MG63 (cell line): ENCODE results near the gene FAM20A. TPM values are rescaled to one million over a fixed set of nuclear protein-coding genes. Genes with fewer than 3 reads are reported as not detected.

Source experiments
- DNase-seq: peaks from one replicate; pipeline ENCODE4 v3.0.0-alpha.2; 2020
- H3K27me3 ChIP-seq: fragments of 250-450 bp; sonication (Bioruptor Pico); 2 replicates; pipeline ENCODE4 v1.5.1; 2020; ENCODE audit warnings: mild to moderate bottlenecking, moderate library complexity
- H3K36me3 ChIP-seq: fragments of 250-450 bp; sonication (Bioruptor Pico); 2 replicates; pipeline ENCODE4 v1.5.1; 2020; ENCODE audit warnings: mild to moderate bottlenecking, moderate library complexity
- H3K4me3 ChIP-seq: fragments of 250-450 bp; sonication (Bioruptor Pico); 2 replicates; pipeline ENCODE4 v1.5.1; 2020; ENCODE audit warnings: mild to moderate bottlenecking, moderate library complexity
- H3K9me3 ChIP-seq: fragments of 250-450 bp; sonication (Bioruptor Pico); 2 replicates; pipeline ENCODE4 v1.5.1; 2020; ENCODE audit warnings: mild to moderate bottlenecking, moderate library complexity
- total RNA-seq: library from RNA; depleted of rRNA; stranded (reverse); fragments of >200 nt; shearing (Covaris generic); gene quantifications from 2 replicates; pipeline ENCODE4 v1.2.3, GENCODE V29; 2014; ENCODE audit warnings: low replicate concordance

FAM20A gene
- total RNA-seq, 1 experiment from 2014 or later = not detected

GRCh38 chr17:68565661-68566441, 35.3 kb downstream of the FAM20A start:
- Histone ChIP-seq H3K9me3 (no peaks in the 10 kb centered on the region), H3K27me3 (no peaks in the 10 kb centered on the region), H3K4me3 (no peak overlapping the region), H3K36me3 (no peaks in the 10 kb centered on the region)
- no peak for DNase-seq

DNA sequence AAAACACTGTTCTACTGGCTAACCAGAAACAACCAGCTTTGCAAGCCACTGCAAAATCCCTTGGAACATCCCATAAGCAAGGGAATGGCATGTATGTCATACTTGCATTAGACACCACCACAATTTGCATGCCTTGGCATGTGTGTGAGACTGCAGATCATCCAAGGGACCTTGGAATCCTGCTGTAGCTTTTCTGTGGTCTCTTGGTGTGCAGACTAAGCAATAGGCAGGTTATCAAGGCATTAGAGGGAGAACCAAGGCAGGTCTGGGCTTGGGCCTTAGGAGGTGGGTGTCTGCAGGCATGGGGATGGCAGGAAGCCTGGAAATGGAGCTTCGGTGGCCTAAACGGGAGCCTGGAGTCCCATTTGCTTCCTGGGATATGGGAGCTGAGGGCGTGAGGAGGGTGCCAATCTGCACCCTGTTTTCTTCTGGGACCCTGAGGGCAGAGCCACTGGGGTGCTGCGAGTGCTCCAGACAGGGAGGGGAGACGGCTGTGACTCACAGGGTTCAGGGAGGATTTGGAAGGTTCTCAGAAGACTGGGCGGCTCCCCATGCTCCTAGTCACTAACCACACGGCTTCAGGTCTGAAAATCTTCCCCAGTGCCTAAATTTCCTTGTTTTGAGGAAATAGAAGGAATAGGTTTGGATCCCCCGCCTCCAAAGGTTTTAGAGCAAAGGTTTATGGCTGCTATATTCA, 36.6 kb downstream of the FAM20A start:
- no peaks in the 10 kb centered on the region for H3K36me3 ChIP-seq
- DNase-seq = no peak

GRCh38 chr17:68562736-68563135, 38.4 kb downstream of the FAM20A start:
- Histone ChIP-seq H3K9me3 (no peaks in the 10 kb centered on the region), H3K27me3 (no peaks in the 10 kb centered on the region)
- no peak for DNase-seq

More for the DNA sequence above, 36.6 kb downstream of the FAM20A start:
- Histone ChIP-seq H3K9me3 (no peaks in the 10 kb centered on the region), H3K4me3 (no peak overlapping the region), H3K27me3 (no peaks in the 10 kb centered on the region)

DNA sequence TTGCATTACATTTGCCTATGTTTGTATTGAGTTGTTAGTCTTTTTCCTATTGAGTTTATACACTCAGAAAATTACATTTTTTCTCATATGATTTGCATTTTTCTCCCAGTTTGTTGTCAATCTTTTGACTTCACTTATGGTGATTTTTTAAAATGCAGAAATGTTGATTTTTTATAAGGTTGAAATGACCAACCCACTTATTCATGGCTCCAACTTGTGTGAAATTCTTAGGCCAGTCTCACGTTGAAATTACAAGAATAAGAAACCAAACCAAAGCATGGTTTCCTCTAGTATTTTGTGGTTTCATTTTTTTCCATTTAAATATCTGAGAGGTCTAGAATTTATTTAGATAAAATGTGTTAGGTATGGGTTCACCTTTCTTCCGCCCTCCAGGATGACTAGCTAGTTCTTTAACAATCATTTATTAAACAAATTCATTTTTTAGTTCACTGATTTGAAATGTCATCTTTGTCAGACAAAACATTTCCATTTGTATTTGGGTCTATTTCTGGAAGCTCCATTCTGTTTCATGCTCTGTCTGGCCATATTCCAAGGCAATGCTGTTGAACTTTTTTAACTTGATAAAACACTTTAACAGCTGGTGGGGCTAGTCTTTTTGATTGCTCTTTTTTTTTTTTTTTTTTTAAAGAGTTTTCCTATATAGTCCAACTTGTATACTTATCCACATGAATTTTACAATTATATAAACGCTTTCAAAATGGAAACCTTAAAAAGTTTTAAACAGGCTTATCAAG, 40.0 kb downstream of the FAM20A start:
- Histone ChIP-seq H3K36me3 (no peaks in the 10 kb centered on the region), H3K9me3 (no peaks in the 10 kb centered on the region), H3K4me3 (no peak overlapping the region), H3K27me3 (no peaks in the 10 kb centered on the region)
- no peak for DNase-seq

More at GRCh38 chr17:68562736-68563135, 38.4 kb downstream of the FAM20A start:
- no peaks in the 10 kb centered on the region for H3K36me3 ChIP-seq
- H3K4me3 ChIP-seq = no peak overlapping the region

DNA sequence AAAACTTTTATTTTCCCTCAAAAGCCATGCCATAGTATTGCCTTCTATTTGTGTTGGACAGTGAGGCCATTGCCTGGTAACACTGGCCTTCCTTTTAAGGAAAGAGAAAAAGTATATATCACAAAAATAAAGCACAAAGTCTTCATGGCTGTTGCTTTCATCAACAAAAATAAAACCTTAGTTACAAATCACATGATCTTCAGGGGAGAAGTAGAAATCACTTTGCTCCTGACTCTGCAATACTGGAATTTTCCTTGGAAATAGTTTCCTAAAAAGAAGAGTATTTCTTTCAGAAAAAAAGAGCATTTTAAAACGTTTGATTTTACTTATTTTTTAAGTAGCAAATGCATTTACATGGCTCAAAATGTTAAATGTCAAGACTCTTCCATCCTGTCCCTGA, 41.9 kb downstream of the FAM20A start:
- no peaks in the 10 kb centered on the region for H3K27me3 ChIP-seq
- no peaks in the 10 kb centered on the region for H3K36me3 ChIP-seq
- DNase-seq = no peak
- H3K9me3 ChIP-seq = no peaks in the 10 kb centered on the region
- no peak overlapping the region for H3K4me3 ChIP-seq

DNA sequence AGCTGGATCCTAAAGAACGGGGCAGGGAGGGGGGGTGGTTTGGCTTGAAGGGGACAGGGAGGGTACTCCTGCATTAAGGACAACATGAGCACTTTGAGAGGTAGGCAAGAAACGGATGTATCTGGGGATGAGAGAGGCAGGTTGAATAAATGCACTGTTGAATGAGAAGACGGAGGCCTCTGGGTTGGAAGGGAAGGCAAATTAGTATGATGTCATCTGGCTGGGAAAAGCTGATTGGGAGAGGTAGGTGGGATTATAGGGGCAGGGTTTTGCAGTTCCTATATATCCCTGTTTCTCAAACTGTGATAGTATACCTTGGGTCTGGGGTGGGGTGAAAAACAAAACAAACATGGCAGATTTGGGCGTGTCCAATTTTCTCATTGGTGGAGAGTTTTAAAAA, 44.6 kb downstream of the FAM20A start:
- Histone ChIP-seq H3K27me3 (no peaks in the 10 kb centered on the region), H3K4me3 (no peak overlapping the region), H3K9me3 (no peaks in the 10 kb centered on the region), H3K36me3 (no peaks in the 10 kb centered on the region)
- DNase-seq = no peak

DNA sequence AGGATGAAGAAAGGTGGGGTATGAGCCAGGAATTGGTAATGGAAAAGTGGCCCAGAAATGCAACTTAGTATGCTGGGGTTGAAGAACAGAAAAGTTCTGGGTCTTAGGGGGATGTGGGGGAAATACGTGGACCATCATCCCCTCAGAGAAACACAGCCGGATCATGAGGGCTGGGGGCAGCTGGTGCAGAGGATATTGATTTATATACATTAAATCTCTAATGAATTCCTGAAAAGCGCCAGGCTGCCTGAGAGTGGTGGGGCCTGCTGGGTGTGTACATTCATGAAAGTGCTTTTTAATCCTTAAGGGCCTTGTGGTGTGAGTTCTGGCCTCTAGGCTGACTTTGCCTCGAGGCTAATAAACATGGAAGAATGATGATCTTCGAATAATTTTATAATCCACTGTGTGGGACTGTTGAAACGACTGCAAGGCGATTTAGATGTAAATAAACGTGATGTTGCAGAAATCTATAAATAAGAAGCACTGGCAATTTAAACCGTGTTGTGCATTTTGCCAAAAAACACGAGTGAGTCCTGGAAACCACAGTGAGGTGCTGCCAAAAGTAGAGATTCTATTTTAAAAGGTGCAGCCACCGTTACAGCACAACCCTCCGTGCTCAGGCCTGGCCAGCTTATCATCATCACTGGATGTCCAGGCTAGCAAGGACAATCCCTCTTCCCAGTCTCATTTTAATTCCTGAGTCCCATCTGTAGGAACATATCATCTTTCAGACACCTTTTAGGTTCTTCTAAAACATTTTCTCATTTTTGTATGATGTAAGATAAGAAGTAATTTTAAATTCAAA, 56.9 kb downstream of the FAM20A start:
- H3K27me3 ChIP-seq = no peaks in the 10 kb centered on the region
- H3K9me3 ChIP-seq = no peaks in the 10 kb centered on the region; the same call in 1 of the 2 replicates
- no peak for DNase-seq
- no peak overlapping the region for H3K4me3 ChIP-seq
- H3K36me3 ChIP-seq = peaks cover 2% of the 10 kb centered on the region

DNA sequence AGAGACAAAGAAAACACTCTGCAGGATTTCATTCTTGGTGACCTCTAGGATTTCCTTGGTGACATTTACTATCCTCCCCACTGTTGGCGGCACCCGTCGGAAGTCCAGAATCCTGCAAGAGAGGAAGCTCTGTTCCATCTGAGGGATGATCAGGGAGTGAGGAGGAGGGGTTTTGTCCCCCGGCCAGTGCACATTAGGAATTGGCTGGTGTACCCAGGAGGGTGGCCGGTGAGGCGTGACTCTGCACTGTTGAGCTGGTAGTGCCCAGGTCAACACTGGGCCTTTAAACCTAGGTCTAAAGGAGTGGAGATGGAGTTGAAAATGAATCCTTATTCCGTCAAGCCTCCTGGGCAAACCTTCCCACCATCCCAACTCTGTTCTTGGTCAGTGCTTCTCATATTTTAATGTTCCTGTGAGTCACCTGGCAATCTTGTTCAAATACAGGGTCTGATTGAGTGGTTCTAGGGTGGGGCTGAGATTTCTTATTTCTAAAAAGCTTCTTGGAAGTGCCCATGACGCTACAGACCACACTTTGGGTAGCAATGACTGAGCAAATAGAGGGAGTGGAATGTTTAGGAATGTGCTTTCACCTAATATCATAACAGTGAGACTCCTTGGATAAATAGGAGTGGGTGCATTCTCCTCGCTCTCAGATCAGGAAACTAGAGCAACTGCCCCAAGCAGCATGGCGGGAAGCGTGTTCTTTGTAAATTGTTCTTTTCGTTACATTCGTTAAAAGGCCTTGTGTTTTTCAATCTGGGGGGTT, 58.3 kb downstream of the FAM20A start:
- peaks cover 7% of the 10 kb centered on the region for H3K36me3 ChIP-seq

DNA sequence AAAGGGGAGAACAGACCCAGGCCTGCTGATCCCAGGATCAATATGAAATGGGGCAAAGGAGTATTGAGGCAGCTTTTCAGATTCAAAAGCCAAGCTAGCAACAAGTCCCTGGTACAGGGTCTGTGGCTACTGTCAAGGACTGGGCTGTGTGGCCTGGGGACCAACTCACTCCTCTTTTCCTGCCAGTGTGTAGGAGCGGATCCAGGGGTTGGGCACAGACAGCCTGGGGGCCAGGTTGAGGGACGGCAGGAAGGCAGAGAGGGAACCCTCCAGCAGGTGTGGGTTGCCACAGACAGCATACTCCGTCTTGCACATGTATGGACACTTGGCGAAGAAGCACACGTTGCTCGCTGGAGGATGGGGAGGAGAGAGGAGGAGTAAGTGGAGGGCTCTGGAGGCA, 59.4 kb downstream of the FAM20A start:
- Histone ChIP-seq H3K27me3 (no peaks in the 10 kb centered on the region), H3K36me3 (peaks cover 17% of the 10 kb centered on the region), H3K9me3 (no peaks in the 10 kb centered on the region; the same call in 1 of the 2 replicates), H3K4me3 (no peak overlapping the region)
- no peak for DNase-seq

More for the DNA sequence above, 58.3 kb downstream of the FAM20A start:
- DNase-seq = no peak
- Histone ChIP-seq H3K9me3 (no peaks in the 10 kb centered on the region; the same call in 1 of the 2 replicates), H3K4me3 (no peak overlapping the region), H3K27me3 (no peaks in the 10 kb centered on the region)

- DNase-seq = no peak
- Histone ChIP-seq H3K9me3 (no peaks in the 10 kb centered on the region), H3K27me3 (no peaks in the 10 kb centered on the region), H3K4me3 (no peak overlapping the region), H3K36me3 (peaks cover 22% of the 10 kb centered on the region)
These were observed 60.2 kb downstream of the FAM20A start for GRCh38 chr17:68540981-68541380.

DNA sequence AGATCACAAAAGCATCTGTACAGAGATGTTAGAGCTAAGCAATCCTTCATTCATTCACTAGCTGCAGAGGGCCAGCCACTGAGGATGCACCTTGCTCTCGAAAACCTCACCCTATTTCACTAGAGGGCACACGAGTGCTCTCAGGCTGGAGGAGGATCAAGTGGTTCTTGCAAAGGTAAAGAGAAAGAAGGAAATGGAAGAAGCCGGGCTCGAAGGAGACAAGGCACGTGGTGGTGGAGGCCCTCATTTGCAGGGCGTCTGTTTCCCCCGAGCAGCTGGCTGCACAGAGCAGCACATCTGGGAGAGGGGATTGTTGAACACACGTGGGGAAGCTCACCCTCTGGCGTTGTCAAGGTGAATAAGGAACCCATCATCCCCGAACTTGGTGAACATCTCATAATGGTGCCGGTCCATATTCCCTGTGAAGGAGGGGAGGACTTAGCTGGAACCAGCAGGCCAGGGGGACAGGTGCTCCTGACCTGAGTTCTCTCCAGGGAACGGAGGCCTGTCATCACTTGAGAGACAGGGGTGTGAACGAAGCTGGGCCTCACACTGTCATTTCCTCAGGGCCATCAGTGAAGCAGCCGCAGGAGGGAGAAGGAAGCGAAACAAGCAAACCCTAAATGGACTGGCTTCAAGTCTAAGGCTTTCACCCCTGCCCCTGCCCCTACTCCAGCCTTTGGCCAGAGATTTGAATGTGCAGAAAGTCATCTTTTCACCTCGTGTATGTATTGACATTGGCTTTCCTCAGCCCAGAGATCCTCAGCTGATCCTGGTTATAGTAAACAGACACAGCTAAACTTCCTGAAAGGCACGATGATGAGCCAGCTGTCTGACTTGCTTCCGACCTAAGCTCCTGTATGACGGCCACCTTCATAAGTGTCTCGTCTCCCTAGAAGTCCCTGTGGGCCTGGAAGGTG, 61.4 kb downstream of the FAM20A start:
- Histone ChIP-seq H3K9me3 (no peaks in the 10 kb centered on the region), H3K36me3 (peaks cover 34% of the 10 kb centered on the region), H3K27me3 (no peaks in the 10 kb centered on the region), H3K4me3 (no peak overlapping the region)
- no peak for DNase-seq

DNA sequence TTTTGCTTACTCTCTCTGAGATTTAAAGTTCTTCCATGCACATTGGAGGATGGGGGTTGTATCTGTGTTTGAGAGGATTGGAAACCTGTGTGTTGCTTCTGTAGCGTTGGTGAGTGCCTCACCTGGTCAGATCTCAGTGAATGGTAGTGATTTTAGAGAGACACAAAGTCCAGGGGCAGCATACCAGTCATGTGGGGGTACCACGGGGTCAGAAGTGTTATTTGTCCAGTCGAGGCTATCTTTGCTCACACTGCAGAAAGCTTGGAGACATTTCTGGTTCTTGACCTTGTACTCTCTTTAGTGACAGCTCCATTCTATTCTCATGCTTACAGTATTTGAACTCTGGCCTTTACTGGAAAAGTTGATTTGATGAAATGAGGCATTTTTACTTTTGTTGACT, 65.2 kb downstream of the FAM20A start:
- Histone ChIP-seq H3K9me3 (no peaks in the 10 kb centered on the region), H3K4me3 (no peak overlapping the region), H3K36me3 (peaks cover 69% of the 10 kb centered on the region), H3K27me3 (no peaks in the 10 kb centered on the region)
- DNase-seq = no peak

DNA sequence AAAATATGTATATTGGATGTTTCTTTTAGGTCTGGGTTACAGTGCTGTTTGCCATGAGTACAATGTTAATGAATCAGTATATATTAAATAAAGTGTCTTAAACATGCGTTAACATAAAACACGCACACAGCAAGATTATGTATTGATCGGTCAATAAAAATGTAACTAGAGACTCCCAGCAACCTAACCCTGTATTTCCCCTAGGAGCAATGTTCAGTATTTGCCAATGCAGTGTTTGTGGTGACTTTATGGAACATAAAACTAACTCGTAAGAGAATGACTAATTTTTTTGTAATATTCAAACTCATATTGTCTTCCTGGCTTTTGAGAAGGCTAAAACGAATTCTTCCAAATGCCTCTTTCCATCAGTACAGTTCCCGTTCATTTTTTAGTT, 66.5 kb downstream of the FAM20A start:
- H3K36me3 ChIP-seq = peaks cover 79% of the 10 kb centered on the region

GRCh38 chr17:68533887-68534694, 67.1 kb downstream of the FAM20A start:
- H3K36me3 ChIP-seq = peaks cover 85% of the 10 kb centered on the region
- H3K4me3 ChIP-seq = no peak overlapping the region
- no peaks in the 10 kb centered on the region for H3K27me3 ChIP-seq
- no peak for DNase-seq
- no peaks in the 10 kb centered on the region for H3K9me3 ChIP-seq

More for the DNA sequence above, 66.5 kb downstream of the FAM20A start:
- Histone ChIP-seq H3K4me3 (no peak overlapping the region), H3K9me3 (no peaks in the 10 kb centered on the region), H3K27me3 (no peaks in the 10 kb centered on the region)
- DNase-seq = no peak
